G401.6 (cell line): ENCODE data around the gene PCOLCE2.

Experiments
- FAIRE-seq: peaks from 2 replicates; lab custom pipeline; 2012; peaks lifted over from hg19 to GRCh38; lab: Jason Lieb, UNC

PCOLCE2 gene, protein sequence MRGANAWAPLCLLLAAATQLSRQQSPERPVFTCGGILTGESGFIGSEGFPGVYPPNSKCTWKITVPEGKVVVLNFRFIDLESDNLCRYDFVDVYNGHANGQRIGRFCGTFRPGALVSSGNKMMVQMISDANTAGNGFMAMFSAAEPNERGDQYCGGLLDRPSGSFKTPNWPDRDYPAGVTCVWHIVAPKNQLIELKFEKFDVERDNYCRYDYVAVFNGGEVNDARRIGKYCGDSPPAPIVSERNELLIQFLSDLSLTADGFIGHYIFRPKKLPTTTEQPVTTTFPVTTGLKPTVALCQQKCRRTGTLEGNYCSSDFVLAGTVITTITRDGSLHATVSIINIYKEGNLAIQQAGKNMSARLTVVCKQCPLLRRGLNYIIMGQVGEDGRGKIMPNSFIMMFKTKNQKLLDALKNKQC

DNA sequence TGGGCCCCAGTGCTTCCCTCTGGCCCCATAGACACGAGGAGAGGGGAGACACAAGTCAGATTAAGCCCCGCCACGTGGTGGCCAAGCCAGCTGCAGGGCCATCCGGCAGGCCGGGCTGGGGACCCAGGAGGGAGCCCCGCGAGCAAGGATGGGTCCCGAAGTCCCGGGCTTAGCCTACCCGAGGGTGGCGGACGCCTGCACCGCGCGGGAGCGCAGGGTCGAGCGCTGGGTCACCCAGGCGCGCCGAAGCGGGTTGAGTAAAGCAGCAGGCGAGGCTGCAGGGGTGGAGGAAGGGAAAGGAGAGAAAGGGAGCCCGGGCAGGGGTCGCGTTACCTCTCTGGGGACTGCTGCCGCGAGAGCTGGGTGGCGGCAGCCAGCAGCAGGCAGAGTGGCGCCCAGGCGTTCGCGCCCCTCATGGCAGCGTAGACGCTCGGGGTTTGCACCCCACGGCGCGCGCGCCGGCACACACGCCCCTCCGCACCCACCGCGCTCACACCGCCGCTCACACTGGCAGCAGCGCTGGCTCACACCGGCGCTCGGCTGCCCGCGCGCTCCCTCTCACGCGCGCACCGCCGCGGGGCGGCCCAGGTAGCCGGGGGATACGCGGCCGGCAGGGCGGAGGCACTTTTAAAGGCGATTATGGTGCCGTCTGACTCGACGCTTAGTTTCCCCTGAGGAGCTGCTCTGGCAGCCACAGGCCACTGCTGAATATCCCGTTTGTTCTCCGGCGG, at the start of gene PCOLCE2:
PCOLCE2 (minus strand) TSS at position 603 of the 731 bp plus-strand sequence; CDS start at position 416, 187 bp downstream.
- no peak for FAIRE-seq

DNA sequence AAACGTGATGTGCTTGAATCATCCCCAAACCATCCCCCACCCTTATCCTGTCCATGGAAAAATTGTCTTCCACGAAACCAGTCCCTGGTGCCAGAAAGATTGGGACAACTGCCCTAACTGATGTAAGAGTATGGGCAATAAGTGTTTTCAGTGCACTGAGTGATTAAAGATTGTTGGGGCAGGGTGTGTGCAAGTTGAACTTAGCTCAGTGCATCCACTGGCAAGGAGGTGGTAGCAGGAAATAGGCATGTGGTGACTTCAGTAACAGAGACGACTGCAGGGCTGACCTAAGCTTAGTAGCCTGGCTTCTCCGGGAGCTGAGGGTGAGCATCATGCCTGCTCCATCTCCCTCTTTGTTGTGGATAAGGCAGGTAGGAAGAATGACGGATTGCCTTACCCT, 47.1 kb upstream of the PCOLCE2 start:
- FAIRE-seq, result no peak

DNA sequence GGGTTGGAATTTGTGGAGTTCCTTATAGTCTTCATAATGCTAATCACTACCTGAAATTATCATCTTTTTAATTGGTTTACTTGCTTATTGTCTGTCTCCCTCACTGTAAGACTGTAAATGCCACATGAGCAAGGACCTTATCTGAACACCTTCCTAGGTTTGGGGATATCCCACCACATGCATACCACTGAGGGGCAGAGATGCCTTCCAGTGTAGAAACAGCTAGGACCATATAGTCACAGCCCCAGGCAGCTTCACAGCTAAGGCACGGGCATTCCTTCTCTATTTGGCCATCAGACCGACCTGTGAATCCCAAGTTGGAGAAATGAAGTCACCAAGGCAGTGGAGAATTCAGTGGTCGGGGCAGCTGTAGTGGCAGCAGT, 46.0 kb upstream of the PCOLCE2 start:
- FAIRE-seq, result no peak

DNA sequence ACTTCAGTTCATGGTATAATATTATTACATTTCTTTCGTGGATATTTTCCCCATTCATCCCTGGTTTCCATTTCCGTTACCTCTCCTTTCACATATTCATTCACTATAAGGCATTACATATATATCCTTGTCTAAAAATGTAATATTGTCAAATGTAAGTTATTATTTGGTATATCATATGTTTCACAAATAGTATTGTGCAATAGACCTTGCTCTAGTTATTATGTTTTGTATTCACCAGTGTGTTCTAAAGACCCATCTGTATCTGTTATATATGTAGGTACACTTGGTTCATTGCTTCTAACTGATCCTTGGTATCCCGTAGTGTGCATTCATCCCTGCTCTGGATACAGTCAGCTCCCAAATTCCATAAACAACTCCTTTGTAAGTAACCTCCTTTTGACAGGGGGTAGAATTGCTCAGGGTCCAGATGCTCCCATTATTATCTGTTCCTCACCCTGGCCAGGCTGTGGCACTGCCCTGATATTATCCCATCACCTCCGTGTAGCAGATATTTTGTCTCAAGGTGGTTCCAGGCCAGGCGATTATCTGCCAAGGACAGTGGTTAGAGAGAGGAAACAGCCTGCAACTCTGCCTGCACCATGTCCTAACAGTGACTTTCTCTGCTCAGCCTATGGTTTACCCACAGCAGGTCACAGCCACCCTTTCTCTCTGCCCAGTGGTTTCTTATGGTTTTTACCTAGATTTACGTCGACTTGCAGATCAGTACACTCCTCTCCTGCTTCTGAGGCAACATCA, 45.4 kb upstream of the PCOLCE2 start:
- no peak for FAIRE-seq

DNA sequence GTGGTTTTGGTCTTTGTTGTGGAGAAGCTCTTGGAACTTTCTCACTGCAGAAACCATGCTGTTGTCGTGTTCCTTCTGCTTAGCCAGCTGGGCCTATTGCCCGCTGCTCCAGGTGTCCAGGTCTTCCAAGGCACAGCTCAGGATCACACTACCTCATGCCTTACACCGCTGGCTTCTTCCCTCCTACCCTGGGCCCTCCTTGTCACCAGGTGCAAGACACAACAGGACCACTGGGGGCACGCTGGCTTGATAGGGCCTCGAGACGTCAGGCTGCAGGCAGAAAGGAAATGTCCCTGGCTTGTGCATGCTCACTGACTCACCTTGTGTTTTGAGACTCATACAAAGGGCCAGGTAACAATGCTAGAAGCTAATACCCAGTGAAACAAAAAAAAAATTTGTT, 42.3 kb upstream of the PCOLCE2 start:
- no peak for FAIRE-seq

DNA sequence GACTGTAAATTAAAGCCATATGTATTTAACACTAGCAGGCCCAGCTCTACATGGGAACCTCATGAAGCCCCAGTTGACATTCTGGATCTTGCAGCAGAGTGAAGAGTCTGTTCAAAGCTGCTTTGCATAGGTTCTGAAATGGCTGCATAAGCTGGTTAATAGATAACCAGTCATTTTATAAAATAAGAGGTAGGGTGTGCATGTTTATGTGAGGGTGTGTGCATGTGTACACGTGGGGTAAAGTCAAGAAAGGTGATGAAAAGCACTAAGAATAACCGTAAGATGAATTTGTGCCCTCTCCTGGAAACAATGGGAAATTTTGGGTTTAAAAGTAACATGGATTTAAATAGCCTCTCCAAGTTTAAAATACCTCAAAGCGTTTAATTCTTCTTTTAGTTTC, 41.6 kb upstream of the PCOLCE2 start:
- no peak for FAIRE-seq

DNA sequence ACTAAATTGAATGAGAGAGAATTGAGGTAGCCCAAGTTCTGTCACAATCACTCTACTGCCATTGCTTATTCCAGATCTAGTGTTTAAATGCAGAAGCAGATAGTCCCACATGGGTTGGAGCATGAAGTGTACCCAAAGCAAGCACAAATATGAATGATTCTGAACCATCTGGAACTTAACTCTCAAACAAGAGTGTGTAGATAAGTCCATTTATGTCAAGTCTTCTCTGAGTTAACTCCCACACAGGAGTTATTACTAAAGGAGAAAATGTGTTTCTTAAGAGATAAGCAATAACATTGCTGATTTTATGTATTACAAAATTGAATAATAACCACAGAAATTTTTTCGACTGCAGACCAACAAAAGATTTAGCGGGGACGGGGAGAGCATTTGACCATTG, 41.0 kb upstream of the PCOLCE2 start:
- no peak for FAIRE-seq

DNA sequence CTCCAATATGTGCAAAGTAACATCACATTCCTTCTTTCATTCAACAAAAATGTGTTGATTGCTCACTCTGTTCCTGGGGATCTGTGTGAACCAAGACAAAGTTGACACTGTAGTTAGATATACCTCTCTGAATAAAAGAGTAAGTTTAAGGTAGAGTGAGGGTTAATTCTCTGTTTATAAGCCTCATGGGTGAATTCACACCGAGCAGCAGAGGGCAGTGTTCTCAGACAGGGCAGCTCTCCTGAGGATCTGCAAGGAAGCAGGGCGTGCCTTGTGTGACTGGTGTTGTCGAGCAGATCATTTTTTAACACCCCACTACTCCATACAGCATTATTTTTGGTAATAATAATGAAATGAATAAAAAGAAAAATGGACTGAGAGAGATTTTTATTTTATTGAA, 40.2 kb upstream of the PCOLCE2 start:
- FAIRE-seq, result no peak

DNA sequence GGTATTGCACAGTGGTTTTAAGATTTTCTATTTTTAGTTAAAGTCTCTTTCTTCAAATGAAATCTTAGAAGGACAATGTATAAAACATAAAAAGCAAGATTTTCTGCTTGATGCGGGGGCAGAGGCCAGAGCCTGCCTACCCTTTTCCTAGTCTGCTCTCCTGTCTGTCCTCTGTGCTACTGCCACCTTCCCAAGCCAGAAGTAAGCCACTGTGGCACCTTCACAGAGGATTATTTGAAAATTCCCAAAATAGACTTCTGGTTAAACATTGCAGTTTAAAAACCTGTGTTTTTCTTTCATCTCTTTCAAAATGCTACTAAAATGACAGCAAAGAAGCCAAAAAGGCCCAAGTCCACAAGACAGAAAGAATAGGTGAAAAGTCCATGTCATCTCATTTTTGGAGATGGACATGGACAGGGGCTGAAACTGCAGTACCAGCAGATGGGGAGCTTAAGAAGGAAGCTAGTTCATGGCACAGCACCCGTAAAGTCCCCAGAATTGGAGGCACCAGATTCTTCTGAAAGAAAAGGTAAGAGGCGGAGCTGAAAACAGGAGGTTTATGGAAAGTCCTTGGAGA, 37.6 kb upstream of the PCOLCE2 start:
- FAIRE-seq, result no peak

DNA sequence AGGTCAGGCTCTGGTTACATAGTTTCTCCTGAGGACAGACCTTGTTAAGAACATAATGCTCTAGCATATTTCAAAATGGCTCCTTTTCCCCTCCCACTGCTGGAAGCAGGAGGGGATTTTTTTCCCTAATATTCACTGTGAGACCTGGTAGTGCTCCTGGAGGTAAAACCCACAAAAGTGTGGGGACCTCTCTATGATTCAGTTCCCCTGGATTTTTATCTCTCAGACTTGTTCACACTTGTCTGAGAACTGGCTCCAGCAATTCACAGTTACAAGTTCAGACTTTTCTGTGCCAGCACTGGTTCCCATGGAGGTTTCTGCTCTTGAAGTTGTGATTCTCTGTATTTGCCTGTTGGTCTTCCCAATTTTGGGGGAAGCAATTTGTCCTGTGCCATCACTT, 36.3 kb upstream of the PCOLCE2 start:
- no peak for FAIRE-seq

DNA sequence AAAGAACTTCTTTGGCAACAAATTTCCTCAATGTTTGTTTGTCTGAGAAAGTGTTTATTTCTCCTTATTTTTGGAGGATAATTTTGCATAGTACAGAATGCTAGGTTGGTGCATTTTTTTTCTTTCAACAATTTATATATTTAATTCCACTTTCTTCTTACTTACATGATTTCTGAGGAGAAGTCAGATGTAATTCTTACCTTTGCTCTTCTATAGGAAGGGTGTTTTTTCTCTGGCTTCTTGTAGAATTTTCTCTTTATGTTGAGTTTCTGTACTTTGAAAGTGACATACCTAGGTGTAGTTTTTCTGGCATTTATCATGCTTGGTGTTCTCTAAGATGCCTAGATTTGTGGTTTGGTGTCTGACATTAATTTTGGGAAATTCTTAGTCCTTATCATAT, 34.8 kb upstream of the PCOLCE2 start:
- FAIRE-seq, result no peak

DNA sequence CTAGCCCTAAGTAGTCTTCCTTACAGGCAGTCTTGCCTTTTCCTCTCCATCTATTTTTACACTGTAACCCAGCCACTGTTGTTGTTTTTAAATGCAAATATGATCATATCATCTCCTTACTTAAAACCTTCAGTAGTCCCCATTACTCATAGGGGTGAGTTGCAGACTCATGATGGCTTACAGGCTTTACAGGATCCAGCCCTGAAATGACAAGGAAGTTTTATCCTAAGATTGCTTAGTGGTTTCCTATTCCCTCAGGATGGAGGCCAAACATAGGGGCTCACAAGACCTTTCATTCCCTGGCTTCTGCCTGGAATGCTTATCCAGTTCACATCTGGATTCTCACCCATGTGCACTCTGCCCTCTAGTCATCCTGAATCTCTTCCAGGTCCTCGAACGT, 27.7 kb upstream of the PCOLCE2 start:
- FAIRE-seq, result no peak

DNA sequence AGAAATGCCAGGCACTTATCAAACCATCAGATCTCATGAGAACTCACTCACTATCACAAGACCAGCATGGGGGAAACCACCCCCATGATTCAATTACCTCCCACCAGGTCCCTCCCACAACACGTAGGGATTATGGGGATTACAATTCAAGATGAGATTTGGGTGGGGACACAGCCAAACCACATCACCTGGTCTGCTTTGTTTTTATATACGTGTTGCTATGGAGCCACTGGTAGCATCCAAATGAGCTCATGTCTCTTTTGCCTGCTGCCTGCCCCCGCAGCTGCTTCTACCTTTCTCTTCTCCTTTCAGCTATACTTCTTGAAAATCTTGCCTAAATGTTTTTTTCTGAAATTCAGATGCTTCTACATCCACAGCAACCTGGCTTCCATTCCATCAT, 26.8 kb upstream of the PCOLCE2 start:
- no peak for FAIRE-seq

DNA sequence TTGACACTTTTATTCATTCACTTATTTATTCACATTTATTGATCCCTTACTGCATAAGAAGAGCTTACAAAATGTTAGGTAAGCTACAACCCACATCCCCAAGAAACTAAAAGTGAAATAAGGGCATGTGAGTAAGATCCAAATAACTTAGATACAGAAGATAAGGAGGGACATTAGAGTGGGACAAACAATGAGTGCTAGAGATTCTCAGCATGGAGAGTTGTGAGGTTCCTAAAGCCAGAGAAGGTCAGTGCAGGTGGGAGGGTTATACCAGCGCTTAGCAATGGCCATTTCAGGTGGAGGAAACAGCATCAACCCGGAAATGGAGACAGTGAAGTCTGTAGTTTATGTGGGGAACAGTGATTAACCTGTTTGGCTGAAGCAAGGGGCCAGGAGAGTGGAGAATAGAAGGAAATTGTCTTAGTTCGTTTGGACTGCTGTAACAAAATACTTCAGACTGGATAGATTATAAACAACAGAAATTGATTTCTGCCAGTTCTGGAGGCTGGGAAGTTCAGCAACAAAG, 25.5 kb upstream of the PCOLCE2 start:
- FAIRE-seq, result no peak

DNA sequence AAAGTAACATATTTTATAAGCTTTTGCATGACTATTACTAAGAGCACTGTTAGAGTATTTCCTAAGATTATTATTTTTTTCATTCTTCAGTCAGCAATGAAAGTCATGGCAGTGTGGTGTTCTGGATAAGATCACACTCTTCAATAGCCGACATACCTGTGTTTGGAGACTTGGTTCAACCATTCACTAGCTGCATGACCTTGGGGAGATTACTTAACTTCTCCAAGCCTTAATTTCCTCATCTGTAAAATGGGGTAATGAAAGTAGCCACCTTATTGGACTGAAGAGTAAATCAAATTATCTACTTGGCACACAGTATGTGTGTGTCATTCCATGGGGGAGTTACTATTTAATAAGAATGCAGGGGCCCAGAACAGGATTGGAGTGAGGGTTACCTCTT, 24.5 kb upstream of the PCOLCE2 start:
- no peak for FAIRE-seq

DNA sequence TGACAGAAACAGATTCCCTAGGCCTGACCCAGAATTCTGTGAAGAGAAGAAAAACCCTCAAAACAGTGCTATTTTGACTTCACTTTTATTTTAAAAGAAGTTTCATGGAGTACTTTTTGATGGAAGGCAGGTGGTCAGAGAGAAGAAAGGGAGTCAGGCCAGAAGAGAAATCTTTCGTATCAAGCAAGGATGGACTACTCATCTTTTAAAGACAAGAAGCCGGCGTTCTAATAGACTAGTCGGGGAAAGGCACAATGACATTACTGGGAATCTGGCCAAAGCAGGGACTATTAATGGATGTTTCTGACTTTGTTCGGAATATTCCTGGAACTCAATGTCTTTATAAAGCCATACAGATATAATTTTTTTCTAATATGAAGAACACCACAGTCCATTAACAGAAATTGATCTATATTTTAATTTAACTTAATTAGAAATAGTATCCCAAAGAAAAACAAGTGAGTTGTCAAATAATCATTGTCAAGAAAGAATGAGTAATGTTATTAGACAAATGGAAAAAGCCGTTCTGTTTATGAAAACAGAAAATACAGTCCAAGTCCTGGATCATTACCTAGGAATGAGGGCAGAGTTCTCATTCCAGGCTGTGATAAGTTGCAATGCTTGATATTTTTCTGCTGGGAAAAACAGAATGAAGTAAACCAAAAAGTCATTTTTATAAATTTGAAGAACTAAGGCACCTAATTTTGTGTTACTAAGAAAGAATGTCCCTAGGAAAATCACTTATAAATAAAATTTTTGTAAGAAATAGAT, 23.7 kb upstream of the PCOLCE2 start:
- FAIRE-seq, result no peak

DNA sequence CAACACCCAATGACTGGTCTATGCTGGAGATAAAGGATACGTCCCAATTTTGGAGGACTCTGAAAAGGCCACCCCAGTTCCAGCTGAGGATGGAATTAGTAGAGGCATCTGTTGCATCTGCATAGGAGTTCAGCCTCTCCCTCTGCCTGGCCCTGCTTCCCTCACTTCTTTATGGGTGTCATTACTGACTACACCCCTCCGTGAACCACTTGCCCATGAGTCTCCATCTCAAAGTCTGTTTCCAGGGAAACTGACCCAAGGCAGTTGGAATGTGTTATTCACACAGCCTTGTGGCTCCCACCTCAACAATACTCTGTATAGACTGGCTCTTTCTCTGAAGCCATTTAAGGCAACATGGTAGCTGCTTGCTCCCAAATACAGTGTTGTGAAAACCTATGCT, 21.4 kb upstream of the PCOLCE2 start:
- FAIRE-seq, result no peak

DNA sequence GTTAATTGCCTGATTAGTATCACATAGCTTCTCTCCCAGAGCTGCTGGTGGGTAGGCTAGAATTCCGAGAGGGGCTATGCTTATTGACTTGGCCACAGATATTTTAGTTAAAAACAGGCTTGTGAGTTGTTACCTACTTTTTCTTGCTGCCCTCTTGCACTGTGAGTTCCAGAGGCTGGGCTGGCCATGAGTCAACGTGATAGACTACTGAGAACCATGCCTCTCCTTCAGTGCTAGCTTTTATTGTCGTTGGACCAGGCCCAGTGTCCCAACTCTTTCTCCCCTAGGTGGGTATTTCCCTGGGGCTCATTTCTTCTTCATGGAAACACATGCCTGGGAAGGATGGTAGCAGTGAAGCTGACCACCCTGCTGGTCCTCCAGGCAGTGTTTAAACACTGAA, 20.4 kb upstream of the PCOLCE2 start:
- FAIRE-seq, result no peak

DNA sequence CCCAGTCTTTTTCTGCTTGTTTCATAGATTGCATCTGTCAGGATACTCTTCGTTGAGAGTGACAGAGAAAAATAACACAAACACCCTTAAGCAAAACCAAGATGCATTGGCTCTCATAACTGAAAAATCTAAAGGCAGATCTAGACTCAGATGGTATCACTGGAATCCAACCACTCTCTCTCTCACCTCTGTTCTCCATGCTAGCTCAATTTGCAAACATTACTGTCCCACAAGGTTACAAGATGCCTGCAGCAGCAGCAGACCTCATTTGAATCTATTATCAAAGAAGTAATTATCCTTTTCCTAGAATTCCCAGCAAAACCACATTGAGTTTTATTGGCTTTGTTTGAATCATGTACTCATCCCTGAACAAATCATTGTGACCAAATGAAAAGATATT, 19.1 kb upstream of the PCOLCE2 start:
- no peak for FAIRE-seq

DNA sequence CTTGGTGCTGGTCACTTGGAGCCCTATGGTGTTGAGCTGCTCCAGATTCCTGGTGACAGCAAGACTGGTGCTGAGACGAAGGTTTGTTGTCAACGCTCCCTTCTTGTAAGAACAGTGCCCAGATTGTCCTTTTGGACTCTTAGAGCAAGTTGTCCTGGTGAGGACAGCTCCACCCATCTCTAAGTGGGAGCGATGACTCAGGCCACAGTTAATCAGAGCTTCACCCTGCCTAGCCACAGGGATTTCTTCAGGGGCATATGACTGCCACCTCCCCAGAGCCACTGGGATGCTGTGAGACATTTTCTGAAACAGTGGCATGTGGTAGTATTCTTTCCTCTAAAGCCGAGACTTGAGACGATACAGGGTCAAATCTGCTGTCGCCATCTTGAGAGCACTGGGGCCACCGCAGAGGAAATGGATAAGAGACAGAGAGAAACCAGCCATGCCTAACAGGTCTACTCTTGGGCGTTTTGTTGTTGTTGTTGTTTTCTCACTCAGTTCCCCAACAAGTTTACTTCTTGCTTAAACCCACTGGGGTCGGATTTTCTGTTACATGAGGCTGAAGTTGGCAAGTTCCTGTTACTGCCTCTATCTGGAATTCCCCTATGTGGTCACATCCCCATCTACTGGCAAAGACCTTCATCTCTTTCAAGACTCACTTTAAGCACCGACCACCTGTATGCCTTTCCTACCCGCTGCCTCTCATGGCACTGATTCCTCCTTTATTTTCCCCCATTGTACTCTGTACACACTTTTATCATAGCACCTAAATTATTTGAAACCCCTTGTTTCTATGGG, 16.0 kb upstream of the PCOLCE2 start:
- FAIRE-seq, result no peak

DNA sequence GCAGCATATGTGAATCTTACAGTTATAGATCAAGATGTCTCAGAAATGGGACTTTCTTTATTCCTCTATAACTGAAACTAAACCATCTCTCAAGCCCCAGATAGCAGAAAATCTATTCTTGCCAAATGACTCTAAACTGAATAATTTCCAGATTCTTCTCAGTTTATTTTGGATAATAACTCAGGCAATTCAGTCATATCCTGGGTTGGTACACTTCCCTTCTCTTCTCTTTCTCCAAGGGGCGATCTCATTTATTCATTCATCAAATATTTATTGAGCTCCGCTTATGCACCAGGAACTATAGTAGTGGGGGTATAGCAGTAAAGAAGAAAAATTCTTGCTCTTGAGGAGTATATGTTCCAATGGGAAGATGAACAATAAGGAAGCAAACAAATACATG, 13.5 kb upstream of the PCOLCE2 start:
- no peak for FAIRE-seq
